DOHH2 (cell line): ENCODE results near the gene PDE11A.

ENCODE experiments used
- EZH2phosphoT487 ChIP-seq: fragments of 200-600 bp; sonication (generic); IDR thresholded peaks from 2 replicates; pipeline ENCODE4 v1.6.1; 2017; ENCODE audit warnings: borderline replicate concordance, mild to moderate bottlenecking, antibody characterized with exemption, low read length, moderate library complexity, mixed read lengths
- TF ChIP-seq, protein P1 (sequence below): fragments of 200-600 bp; sonication (generic); IDR thresholded peaks from one replicate; pipeline ENCODE4 v1.5.1; 2014; ENCODE audit warnings: antibody characterized with exemption, mild to moderate bottlenecking, low read depth, low read length; ENCODE audit not compliant: poor library complexity, severe bottlenecking

DNA sequence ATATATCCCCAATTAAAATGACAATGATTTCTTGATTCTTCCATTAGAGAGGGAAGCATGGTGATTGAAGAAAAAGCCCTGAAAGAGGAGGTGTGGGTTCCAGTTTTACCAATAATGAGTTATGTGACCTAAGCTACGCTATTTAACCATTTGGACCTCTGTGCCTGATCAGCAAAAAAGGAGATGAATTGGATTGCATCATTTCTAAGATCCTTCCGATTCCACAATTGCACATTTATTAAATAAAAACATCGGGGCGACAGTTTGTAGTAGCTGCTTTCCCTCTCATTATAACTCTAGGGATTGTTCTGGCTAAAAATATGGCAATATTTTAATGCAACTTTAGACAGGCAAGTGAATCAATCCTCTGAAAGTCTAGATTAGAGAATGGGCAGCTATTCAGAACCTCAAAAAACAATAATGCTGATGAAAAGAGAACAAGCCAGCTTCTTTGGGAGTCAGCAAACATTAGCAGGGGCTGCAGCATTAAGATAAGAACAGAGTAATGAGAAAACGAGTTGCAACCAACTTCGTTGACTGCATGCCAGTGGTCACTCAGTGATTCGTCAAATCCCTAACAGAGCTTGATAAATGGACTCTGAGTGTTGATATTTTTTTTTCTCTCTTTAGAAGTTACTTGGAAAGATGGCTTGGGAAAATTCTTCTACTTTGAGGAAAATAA is 378.8 kb downstream of the PDE11A start:
- TF ChIP-seq, protein P1, sequence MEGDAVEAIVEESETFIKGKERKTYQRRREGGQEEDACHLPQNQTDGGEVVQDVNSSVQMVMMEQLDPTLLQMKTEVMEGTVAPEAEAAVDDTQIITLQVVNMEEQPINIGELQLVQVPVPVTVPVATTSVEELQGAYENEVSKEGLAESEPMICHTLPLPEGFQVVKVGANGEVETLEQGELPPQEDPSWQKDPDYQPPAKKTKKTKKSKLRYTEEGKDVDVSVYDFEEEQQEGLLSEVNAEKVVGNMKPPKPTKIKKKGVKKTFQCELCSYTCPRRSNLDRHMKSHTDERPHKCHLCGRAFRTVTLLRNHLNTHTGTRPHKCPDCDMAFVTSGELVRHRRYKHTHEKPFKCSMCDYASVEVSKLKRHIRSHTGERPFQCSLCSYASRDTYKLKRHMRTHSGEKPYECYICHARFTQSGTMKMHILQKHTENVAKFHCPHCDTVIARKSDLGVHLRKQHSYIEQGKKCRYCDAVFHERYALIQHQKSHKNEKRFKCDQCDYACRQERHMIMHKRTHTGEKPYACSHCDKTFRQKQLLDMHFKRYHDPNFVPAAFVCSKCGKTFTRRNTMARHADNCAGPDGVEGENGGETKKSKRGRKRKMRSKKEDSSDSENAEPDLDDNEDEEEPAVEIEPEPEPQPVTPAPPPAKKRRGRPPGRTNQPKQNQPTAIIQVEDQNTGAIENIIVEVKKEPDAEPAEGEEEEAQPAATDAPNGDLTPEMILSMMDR: no peak
- no peak for TF ChIP-seq EZH2phosphoT487
